Stomach (tissue), 9 donors: ENCODE data around the gene SLC25A24. TPM values are rescaled to one million over a fixed set of nuclear protein-coding genes. Genes with fewer than 3 reads are reported as not detected.

ENCODE experiments used
- DNase-seq, 2 donors: peaks; one replicate each; pipeline versions ENCODE4 v3.0.0 to v3.0.0-alpha.2; 2013 to 2019
- H3K27ac ChIP-seq, 5 donors: fragments of 200-600 bp in 4 of 5; sonication (generic) in 4 of 5; one replicate each; pipeline ENCODE4 v1.5.1; 2013 to 2019; ENCODE audit warnings: mild to moderate bottlenecking in 1 of 5, moderate library complexity in 1 of 5
- H3K27me3 ChIP-seq, 3 donors: fragments of 200-600 bp; sonication (generic); one replicate each; pipeline ENCODE4 v1.5.1; 2017 to 2019; ENCODE audit warnings: mixed run types in 1 of 3
- H3K36me3 ChIP-seq, 4 donors: fragments of 200-600 bp; sonication (generic); 1 replicate in 3 of 4; 2 replicates in 1 of 4; pipeline ENCODE4 v1.5.1; 2016 to 2019
- H3K4me1 ChIP-seq, 4 donors: fragments of 200-600 bp; sonication (generic); one replicate each; pipeline ENCODE4 v1.5.1; 2016 to 2019
- H3K4me3 ChIP-seq, 4 donors: fragments of 200-600 bp; sonication (generic) in 3 of 4; one replicate each; pipeline ENCODE4 v1.5.1; 2016 to 2019; ENCODE audit warnings: mild to moderate bottlenecking in 1 of 4
- H3K9me3 ChIP-seq, 4 donors: fragments of 200-600 bp; sonication (generic); one replicate each; pipeline ENCODE4 v1.5.1; 2016 to 2019
- CTCF ChIP-seq, 7 experiments: fragments of 450-650 bp in 4 of 7; fragments of 200-600 bp in 3 of 7; sonication (generic) in 3 of 7; IDR thresholded peaks; one replicate each; pipeline ENCODE4 v1.5.1; 2016 to 2019; ENCODE audit warnings: antibody characterized with exemption in 7 of 7, control low read depth in 2 of 7, mild to moderate bottlenecking in 1 of 7
- EP300 ChIP-seq: sonication (generic); formaldehyde crosslinking; IDR thresholded peaks from one replicate; pipeline ENCODE4 v1.6.1; 2017; ENCODE audit warnings: antibody characterized with exemption
- POLR2A ChIP-seq, 4 donors: fragments of 450-650 bp; IDR thresholded peaks; one replicate each; pipeline ENCODE4 v1.6.1; 2016; ENCODE audit warnings: antibody characterized with exemption in 4 of 4, control low read depth in 2 of 4, mild to moderate bottlenecking in 1 of 4, moderate library complexity in 1 of 4
- POLR2AphosphoS5 ChIP-seq, 3 donors: sonication (generic); formaldehyde crosslinking; IDR thresholded peaks; one replicate each; pipeline ENCODE4 v1.6.1; 2016; ENCODE audit warnings: antibody characterized with exemption in 3 of 3
- WGBS, 5 donors: extraction: QIAGEN DNeasy Blood & Tissue Kit in 3 of 5; methylation state at CpG; one replicate each; pipeline versions ENCODE4 v1.1.5 to v1.1.7; 2013 to 2018; 5-methylcytosine and 5-hydroxymethylcytosine counted together
- intact Hi-C: fragments of 100-400 bp; cut with DNase I; formaldehyde crosslinking; loops from one replicate; pipeline ENCODE4 v1.15.1; 2023; ENCODE audit warnings: low total_unique reads
- polyA plus RNA-seq, 3 donors: library from polyadenylated mRNA; stranded (reverse); fragments of 200-250 nt; gene quantifications; one replicate each; pipeline ENCODE4 v1.2.3, GENCODE V29; 2013
- total RNA-seq, 5 donors: library from RNA; depleted of rRNA; stranded (reverse); fragments of >200 nt; gene quantifications; one replicate each; pipeline versions ENCODE4 v1.1.0 to v1.2.3, GENCODE V29; 2014 to 2016
- donor health status: healthy with polysubstance abuse.
- donor health status: Bipolar disorder and iron deficiency.
- donor health status: healthy.

The SLC25A24 gene
- total and polyA plus RNA-seq, 8 donors, result 4.1 to 76.9 (median 19.3) TPM

GRCh38 chr1:108089477-108089876 lies 110.7 kb downstream of the SLC25A24 start:
- Histone ChIP-seq H3K27ac (no peak overlapping the region), H3K4me3 (no peak overlapping the region), H3K27me3 (no peaks in the 10 kb centered on the region), H3K4me1 (no peaks in the 10 kb centered on the region), H3K9me3 (no peaks in the 10 kb centered on the region), H3K36me3 (no peaks in the 10 kb centered on the region)
- WGBS, 5 donors, result 75 to 93% (median 81%) methylated on average over 1 of the region's 1 CpG
- no peak for DNase-seq
- intact Hi-C loops, result no loop called here
- TF ChIP-seq CTCF (IDR thresholded peaks at IDR 0.05) (no peak), EP300 (no peak), POLR2A (IDR thresholded peaks at IDR 0.05) (no peak), POLR2AphosphoS5 (IDR thresholded peaks at IDR 0.05) (no peak)

- no peak for TF ChIP-seq POLR2AphosphoS5 (IDR thresholded peaks at IDR 0.05)
- TF ChIP-seq POLR2A (IDR thresholded peaks at IDR 0.05), result no peak
- TF ChIP-seq EP300, result no peak
- TF ChIP-seq CTCF (IDR thresholded peaks at IDR 0.05), result no peak
- DNase-seq, result no peak
- intact Hi-C loops, result no loop called here
- Histone ChIP-seq H3K9me3 (no peaks in the 10 kb centered on the region), H3K27ac (no peak overlapping the region), H3K4me3 (no peak overlapping the region), H3K36me3 (no peaks in the 10 kb centered on the region), H3K27me3 (no peaks in the 10 kb centered on the region), H3K4me1 (no peaks in the 10 kb centered on the region)
- WGBS, 5 donors, result 85 to 97% (median 95%) methylated on average over 1 of the region's 1 CpG
Measured at GRCh38 chr1:108085628-108086027, 114.5 kb downstream of the SLC25A24 start.

- Histone ChIP-seq H3K4me1 (no peaks in the 10 kb centered on the region), H3K4me3 (no peak overlapping the region), H3K27ac (no peak overlapping the region), H3K9me3 (no peaks in the 10 kb centered on the region), H3K36me3 (no peaks in the 10 kb centered on the region), H3K27me3 (no peaks in the 10 kb centered on the region)
- DNase-seq, result no peak
- TF ChIP-seq POLR2A (IDR thresholded peaks at IDR 0.05), result no peak
- no peak for TF ChIP-seq EP300
- no peak for TF ChIP-seq CTCF (IDR thresholded peaks at IDR 0.05)
- TF ChIP-seq POLR2AphosphoS5 (IDR thresholded peaks at IDR 0.05), result no peak
- WGBS, 5 donors, result 90 to 94% (median 90%) methylated on average over 6 of the region's 6 CpGs
- intact Hi-C loops, result no loop called here
Measured at GRCh38 chr1:108084866-108085477, 115.2 kb downstream of the SLC25A24 start.

Other genes starting within 250 kb of the SLC25A24 start
- gene VAV3, start 235.2 kb downstream of the SLC25A24 start, total RNA-seq, result 10 to 100 TPM in 2 of 5 donors, 1 to 10 TPM in 3; 5.7 to 29.3 (median 7.1) TPM
- gene VAV3, start 235.2 kb downstream of the SLC25A24 start, polyA plus RNA-seq, result 10 to 100 TPM in 1 of 3 donors, 1 to 10 TPM in 2; 6.5 to 19.2 (median 6.6) TPM
- not detected for gene NBPF4, start 43.7 kb upstream of the SLC25A24 start, total RNA-seq
- not detected for gene NBPF4, start 43.7 kb upstream of the SLC25A24 start, polyA plus RNA-seq
- not detected for gene NBPF6, start 250.0 kb upstream of the SLC25A24 start, total RNA-seq
- gene NBPF6, start 250.0 kb upstream of the SLC25A24 start, polyA plus RNA-seq, result not detected